PFSK-1 (cell line): ENCODE measurements around the gene CHRNB2.

ENCODE experiments used
- FOXP2 ChIP-seq: optimal IDR thresholded peaks from 2 replicates; pipeline ENCODE3; 2011; ENCODE audit warnings: borderline replicate concordance, control low read depth, inconsistent platforms; ENCODE audit not compliant: insufficient read depth; ENCODE audit errors: extremely low read length, extremely low read depth
- POLR2AphosphoS5 ChIP-seq: IDR thresholded peaks from 2 replicates; pipeline ENCODE4 v1.6.1; 2012; ENCODE audit warnings: low read depth, mild to moderate bottlenecking, control low read depth, low read length, moderate library complexity
- REST ChIP-seq, 2 experiments: IDR thresholded peaks; 2 replicates each; pipeline versions ENCODE4 v1.6.1 to v1.8.0; 2011 to 2012; ENCODE audit warnings: low read depth in 2 of 2, low read length in 2 of 2, control low read depth in 1 of 2, inconsistent platforms in 1 of 2, mild to moderate bottlenecking in 1 of 2, moderate library complexity in 1 of 2; ENCODE audit not compliant: insufficient read depth in 1 of 2
- SIN3A ChIP-seq: IDR thresholded peaks from 2 replicates; pipeline ENCODE4 v1.6.1; 2012; ENCODE audit warnings: mild to moderate bottlenecking, low read length, moderate library complexity, borderline replicate concordance; ENCODE audit not compliant: insufficient read depth
- TAF1 ChIP-seq: IDR thresholded peaks from 2 replicates; pipeline ENCODE4 v1.6.1; 2012; ENCODE audit warnings: low read length, control low read depth, borderline replicate concordance; ENCODE audit not compliant: insufficient read depth

- no peak for TF ChIP-seq TAF1
- TF ChIP-seq REST (IDR thresholded peaks at IDR 0.05; ENCODE audit: insufficient read depth in 1 of 2, low read depth in 2 of 2, low read length in 2 of 2): no peak
- TF ChIP-seq POLR2AphosphoS5: no peak
- TF ChIP-seq SIN3A: no peak
- no peak for TF ChIP-seq FOXP2
These were observed 27.2 kb downstream of the CHRNB2 start for GRCh38 chr1:154594811-154595210.
